ENCODE results near the gene IQCF6. TPM values are rescaled to one million over a fixed set of nuclear protein-coding genes. Genes with fewer than 3 reads are reported as not detected.

Gene IQCF6
- total RNA-seq, 1 donor from 2014 or later = not detected

- H3K4me1 Mint-ChIP-seq (ENCODE audit: low read depth, unreplicated experiment) = no peaks in the 10 kb centered on the region
- no peak overlapping the region for H3K9ac ChIP-seq (ENCODE audit: low read length)
- no peak overlapping the region for H2AFZ ChIP-seq (ENCODE audit: low read depth, low read length)
- H3K27ac ChIP-seq (ENCODE audit: low read depth, low read length) = no peak overlapping the region
- no peaks in the 10 kb centered on the region for H4K20me1 ChIP-seq (ENCODE audit: insufficient read depth, low read length)
- peaks cover 7% of the 10 kb centered on the region for H3K9me3 Mint-ChIP-seq (ENCODE audit: unreplicated experiment)
- H3K27me3 Mint-ChIP-seq (ENCODE audit: low read depth, unreplicated experiment) = peaks cover 8% of the 10 kb centered on the region
- no peak overlapping the region for H3K4me2 ChIP-seq (ENCODE audit: low read length)
- H3K36me3 ChIP-seq (ENCODE audit: insufficient read depth, low read length) = no peaks in the 10 kb centered on the region
- H3K9me3 ChIP-seq (ENCODE audit: insufficient read depth, low read depth, low read length) = no peaks in the 10 kb centered on the region
- H3K36me3 Mint-ChIP-seq (ENCODE audit: low read depth, unreplicated experiment) = no peaks in the 10 kb centered on the region
- H3K4me1 ChIP-seq (ENCODE audit: insufficient read depth, low read length) = no peaks in the 10 kb centered on the region
- TF ChIP-seq EZH2 (IDR thresholded peaks at IDR 0.05; ENCODE audit: insufficient read depth, low read length) = no peak
- TF ChIP-seq CTCF (IDR thresholded peaks at IDR 0.05; ENCODE audit: insufficient read depth, low read depth, low read length) = no peak
- no peak overlapping the region for H3K27ac Mint-ChIP-seq (ENCODE audit: unreplicated experiment)
- no peak for FAIRE-seq
- H3K4me3 ChIP-seq (ENCODE audit: insufficient read depth, low read depth, low read length) = no peak overlapping the region
- peaks cover 5% of the 10 kb centered on the region for H3K27me3 ChIP-seq (ENCODE audit: insufficient read depth, low read length)
- no peak overlapping the region for H3K4me3 Mint-ChIP-seq (ENCODE audit: unreplicated experiment)
- DNase-seq (ENCODE audit: low read depth) = no peak
- no peaks in the 10 kb centered on the region for H3K79me2 ChIP-seq (ENCODE audit: insufficient read depth, low read length)
Observed at GRCh38 chr3:51735950-51736349, 43.1 kb downstream of the IQCF6 start.

- FAIRE-seq = no peak
- H3K4me1 Mint-ChIP-seq (ENCODE audit: low read depth, unreplicated experiment) = no peaks in the 10 kb centered on the region
- no peak overlapping the region for H3K4me2 ChIP-seq (ENCODE audit: low read length)
- H2AFZ ChIP-seq (ENCODE audit: low read depth, low read length) = no peak overlapping the region
- no peaks in the 10 kb centered on the region for H3K79me2 ChIP-seq (ENCODE audit: insufficient read depth, low read length)
- no peaks in the 10 kb centered on the region for H3K36me3 ChIP-seq (ENCODE audit: insufficient read depth, low read length)
- peaks cover 8% of the 10 kb centered on the region for H3K27me3 Mint-ChIP-seq (ENCODE audit: low read depth, unreplicated experiment)
- no peaks in the 10 kb centered on the region for H4K20me1 ChIP-seq (ENCODE audit: insufficient read depth, low read length)
- peaks cover 5% of the 10 kb centered on the region for H3K27me3 ChIP-seq (ENCODE audit: insufficient read depth, low read length)
- no peak overlapping the region for H3K9ac ChIP-seq (ENCODE audit: low read length)
- H3K4me3 Mint-ChIP-seq (ENCODE audit: unreplicated experiment) = no peak overlapping the region
- H3K27ac ChIP-seq (ENCODE audit: low read depth, low read length) = no peak overlapping the region
- TF ChIP-seq EZH2 (IDR thresholded peaks at IDR 0.05; ENCODE audit: insufficient read depth, low read length) (no peak), CTCF (IDR thresholded peaks at IDR 0.05; ENCODE audit: insufficient read depth, low read depth, low read length) (no peak)
- no peak overlapping the region for H3K4me3 ChIP-seq (ENCODE audit: insufficient read depth, low read depth, low read length)
- peaks cover 5% of the 10 kb centered on the region for H3K9me3 Mint-ChIP-seq (ENCODE audit: unreplicated experiment)
- no peaks in the 10 kb centered on the region for H3K4me1 ChIP-seq (ENCODE audit: insufficient read depth, low read length)
- no peak overlapping the region for H3K27ac Mint-ChIP-seq (ENCODE audit: unreplicated experiment)
- H3K36me3 Mint-ChIP-seq (ENCODE audit: low read depth, unreplicated experiment) = no peaks in the 10 kb centered on the region
- no peaks in the 10 kb centered on the region for H3K9me3 ChIP-seq (ENCODE audit: insufficient read depth, low read depth, low read length)
- DNase-seq (ENCODE audit: low read depth) = no peak
Observed at GRCh38 chr3:51735039-51735438, 44.0 kb downstream of the IQCF6 start.

GRCh38 chr3:51734572-51734907 is 44.5 kb downstream of the IQCF6 start:
- Histone ChIP-seq H3K36me3 (ENCODE audit: insufficient read depth, low read length) (no peaks in the 10 kb centered on the region), H2AFZ (ENCODE audit: low read depth, low read length) (no peak overlapping the region), H4K20me1 (ENCODE audit: insufficient read depth, low read length) (no peaks in the 10 kb centered on the region), H3K4me1 (ENCODE audit: insufficient read depth, low read length) (no peaks in the 10 kb centered on the region), H3K4me3 (ENCODE audit: insufficient read depth, low read depth, low read length) (no peak overlapping the region), H3K9ac (ENCODE audit: low read length) (no peak overlapping the region), H3K9me3 (ENCODE audit: insufficient read depth, low read depth, low read length) (no peaks in the 10 kb centered on the region), H3K4me2 (ENCODE audit: low read length) (no peak overlapping the region), H3K79me2 (ENCODE audit: insufficient read depth, low read length) (no peaks in the 10 kb centered on the region), H3K27me3 (ENCODE audit: insufficient read depth, low read length) (peaks cover 2% of the 10 kb centered on the region), H3K27ac (ENCODE audit: low read depth, low read length) (no peak overlapping the region)
- no peak overlapping the region for H3K27ac Mint-ChIP-seq (ENCODE audit: unreplicated experiment)
- H3K27me3 Mint-ChIP-seq (ENCODE audit: low read depth, unreplicated experiment) = peaks cover 8% of the 10 kb centered on the region
- FAIRE-seq (no peak), DNase-seq (ENCODE audit: low read depth) (no peak)
- H3K36me3 Mint-ChIP-seq (ENCODE audit: low read depth, unreplicated experiment) = no peaks in the 10 kb centered on the region
- no peaks in the 10 kb centered on the region for H3K4me1 Mint-ChIP-seq (ENCODE audit: low read depth, unreplicated experiment)
- no peak overlapping the region for H3K4me3 Mint-ChIP-seq (ENCODE audit: unreplicated experiment)
- TF ChIP-seq EZH2 (IDR thresholded peaks at IDR 0.05; ENCODE audit: insufficient read depth, low read length) (no peak), CTCF (IDR thresholded peaks at IDR 0.05; ENCODE audit: insufficient read depth, low read depth, low read length) (no peak)
- peaks cover 5% of the 10 kb centered on the region for H3K9me3 Mint-ChIP-seq (ENCODE audit: unreplicated experiment)
